ENCODE data around the gene LGALS4.
"Not testable (repeated sequence)": the region's sequence is repeated elsewhere in the genome, so short reads cannot be mapped to it uniquely, and the experiment has no call there.

LGALS4 gene

GRCh38 chr19:38800577-38801347 is 12.0 kb downstream of the LGALS4 start:
- DNase-seq (ENCODE audit: insufficient read length, low spot score) = no peak
- FAIRE-seq = no peak

GRCh38 chr19:38799104-38799503 is 13.6 kb downstream of the LGALS4 start:
- DNase-seq (ENCODE audit: insufficient read length, low spot score) = no peak
- FAIRE-seq = no peak

- not testable (repeated sequence) for FAIRE-seq; DNase-seq (ENCODE audit: insufficient read length, low spot score)
Measured at GRCh38 chr19:38797781-38798180, 15.0 kb downstream of the LGALS4 start.

- DNase-seq (ENCODE audit: insufficient read length, low spot score) (no peak), FAIRE-seq (no peak)
Measured at GRCh38 chr19:38796154-38796553, 16.6 kb downstream of the LGALS4 start.

GRCh38 chr19:38795549-38795948 is 17.2 kb downstream of the LGALS4 start:
- DNase-seq (ENCODE audit: insufficient read length, low spot score) (no peak), FAIRE-seq (no peak)

GRCh38 chr19:38793671-38794070 is 19.1 kb downstream of the LGALS4 start:
- FAIRE-seq = no peak
- no peak for DNase-seq (ENCODE audit: insufficient read length, low spot score)

GRCh38 chr19:38793177-38793576 is 19.6 kb downstream of the LGALS4 start:
- no peak for DNase-seq (ENCODE audit: insufficient read length, low spot score)
- FAIRE-seq = no peak

- DNase-seq (ENCODE audit: insufficient read length, low spot score) = no peak
- no peak for FAIRE-seq
Measured at GRCh38 chr19:38792250-38793111, 20.3 kb downstream of the LGALS4 start.

- not testable (repeated sequence) for DNase-seq (ENCODE audit: insufficient read length, low spot score); FAIRE-seq
Measured at GRCh38 chr19:38791451-38792064, 21.2 kb downstream of the LGALS4 start.

GRCh38 chr19:38790507-38791403 is 22.0 kb downstream of the LGALS4 start:
- DNase-seq (ENCODE audit: insufficient read length, low spot score) = not testable (repeated sequence)
- FAIRE-seq = peak; percentile 88

GRCh38 chr19:38788478-38789243 is 24.1 kb downstream of the LGALS4 start, which contains the start of gene LGALS7B:
Gene LGALS7B (plus strand): TSS chr19:38789200. CDS start chr19:38789227, 27 bp downstream.
- DNase-seq (ENCODE audit: insufficient read length, low spot score) (no peak), FAIRE-seq (no peak)

GRCh38 chr19:38786572-38787265 is 26.0 kb downstream of the LGALS4 start:
- no peak for FAIRE-seq
- no peak for DNase-seq (ENCODE audit: insufficient read length, low spot score)

- FAIRE-seq; DNase-seq (ENCODE audit: insufficient read length, low spot score): not testable (repeated sequence)
Measured at GRCh38 chr19:38786061-38786460, 26.7 kb downstream of the LGALS4 start.

- peak; percentile 23 for FAIRE-seq
- DNase-seq (ENCODE audit: insufficient read length, low spot score) = no peak
Measured at GRCh38 chr19:38785187-38785699, 27.5 kb downstream of the LGALS4 start.

GRCh38 chr19:38784224-38784623 is 28.5 kb downstream of the LGALS4 start:
- DNase-seq (ENCODE audit: insufficient read length, low spot score) (no peak), FAIRE-seq (no peak)

- not testable (repeated sequence) for FAIRE-seq; DNase-seq (ENCODE audit: insufficient read length, low spot score)
Measured at GRCh38 chr19:38782212-38782611, 30.5 kb downstream of the LGALS4 start.

GRCh38 chr19:38781058-38781457 is 31.7 kb downstream of the LGALS4 start:
- DNase-seq (ENCODE audit: insufficient read length, low spot score) = no peak

GRCh38 chr19:38780443-38780842 is 32.3 kb downstream of the LGALS4 start:
- DNase-seq (ENCODE audit: insufficient read length, low spot score) (no peak), FAIRE-seq (no peak)

More at GRCh38 chr19:38781058-38781457, 31.7 kb downstream of the LGALS4 start:
- FAIRE-seq = no peak
